SU-DHL-6 (cell line): ENCODE data around the gene FAT1.

ENCODE experiments used
- H2AFZ ChIP-seq: fragments of 200-600 bp; sonication (generic); 2 replicates; pipeline ENCODE4 v1.6.1; 2014; ENCODE audit warnings: low read depth, mild to moderate bottlenecking, moderate library complexity, mixed read lengths, antibody characterized with exemption, low read length; ENCODE audit not compliant: severe bottlenecking
- H3F3A ChIP-seq: fragments of 200-600 bp; shearing (Covaris generic); 2 replicates; pipeline ENCODE4 v1.6.0; 2016; ENCODE audit warnings: antibody characterized with exemption, mild to moderate bottlenecking; ENCODE audit not compliant: insufficient read depth
- H3K27ac ChIP-seq: fragments of 200-600 bp; sonication (generic); 2 replicates; pipeline ENCODE4 v1.5.1; 2016; ENCODE audit warnings: low read depth, mild to moderate bottlenecking, low read length, moderate library complexity, mixed read lengths
- H3K27me3 ChIP-seq: fragments of 200-600 bp; sonication (generic), shearing (Covaris generic); 2 replicates; pipeline ENCODE4 v1.6.0; 2014; ENCODE audit warnings: mild to moderate bottlenecking, low read length
- H3K36me3 ChIP-seq: fragments of 200-600 bp; sonication (generic); 2 replicates; pipeline ENCODE4 v1.6.1; 2014; ENCODE audit warnings: mild to moderate bottlenecking, low read length, mixed read lengths
- H3K4me2 ChIP-seq: fragments of 300-600, 200-600 bp; shearing (Covaris generic), sonication (generic); 2 replicates; pipeline ENCODE4 v1.6.0; 2014; ENCODE audit warnings: low read length, low read depth, mild to moderate bottlenecking; ENCODE audit not compliant: poor library complexity, severe bottlenecking
- H3K4me3 ChIP-seq: fragments of 200-600 bp; sonication (generic); 2 replicates; pipeline ENCODE4 v1.5.1; 2014; ENCODE audit warnings: antibody characterized with exemption, low read length, mild to moderate bottlenecking, mixed read lengths; ENCODE audit not compliant: insufficient read depth, poor library complexity, severe bottlenecking
- H3K79me2 ChIP-seq: fragments of 200-600 bp; sonication (generic); 2 replicates; pipeline ENCODE4 v1.6.1; 2014; ENCODE audit warnings: mild to moderate bottlenecking, low read length, moderate library complexity; ENCODE audit not compliant: insufficient read depth
- H3K9ac ChIP-seq: fragments of 200-600 bp; sonication (generic); 2 replicates; pipeline ENCODE4 v1.7.0; 2014; ENCODE audit warnings: mild to moderate bottlenecking, low read length
- H3K9me2 ChIP-seq: fragments of 200-600 bp; sonication (generic); replicated peaks from 2 replicates; pipeline ENCODE4 v1.6.1; 2014; ENCODE audit warnings: low read length; ENCODE audit not compliant: insufficient read depth
- H3K9me3 ChIP-seq: fragments of 200-600 bp; sonication (generic); 2 replicates; pipeline ENCODE4 v1.6.1; 2014; ENCODE audit warnings: low read length, mixed read lengths; ENCODE audit not compliant: insufficient read depth
- H4K20me1 ChIP-seq: fragments of 200-600 bp; sonication (generic); 2 replicates; pipeline ENCODE4 v1.6.1; 2014; ENCODE audit warnings: low read depth, mild to moderate bottlenecking, antibody characterized with exemption, low read length, moderate library complexity, mixed read lengths
- EZH2phosphoT487 ChIP-seq: fragments of 200-600 bp; sonication (generic), shearing (Covaris generic); conservative IDR thresholded peaks from 2 replicates; pipeline ENCODE4 v1.6.1; 2018; ENCODE audit warnings: mild to moderate bottlenecking, antibody characterized with exemption, low read length, moderate library complexity, mixed read lengths
- TF ChIP-seq, protein P1 (sequence below): fragments of 200-600 bp; sonication (generic); IDR thresholded peaks from one replicate; pipeline ENCODE4 v1.5.1; 2017; ENCODE audit warnings: antibody characterized with exemption, mild to moderate bottlenecking, low read length, moderate library complexity; ENCODE audit not compliant: insufficient read depth, poor library complexity, severe bottlenecking

The FAT1 gene

DNA sequence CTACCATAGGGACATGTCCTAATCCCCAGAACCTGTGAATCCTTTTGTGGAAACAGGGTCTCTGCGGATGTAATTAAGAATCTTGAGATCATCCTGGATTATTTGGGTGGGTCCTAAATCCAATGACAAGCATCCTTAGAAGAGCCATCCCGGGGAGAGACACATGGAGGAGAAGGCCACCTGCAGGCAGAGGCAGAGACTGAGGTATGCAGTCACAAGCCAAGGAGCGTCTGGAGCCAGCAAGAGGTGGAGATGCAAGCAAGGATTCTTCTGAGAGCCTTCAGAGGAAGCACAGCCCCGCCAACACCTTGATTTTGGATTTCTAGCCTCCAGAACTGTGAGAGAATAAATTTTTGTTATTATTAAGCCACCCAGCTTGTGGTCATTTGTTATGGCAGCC, 13.8 kb upstream of the FAT1 start:
- H3K36me3 ChIP-seq, result no peaks in the 10 kb centered on the region
- H3K79me2 ChIP-seq, result no peaks in the 10 kb centered on the region
- no peak overlapping the region for H2AFZ ChIP-seq
- H4K20me1 ChIP-seq, result no peaks in the 10 kb centered on the region
- H3K9ac ChIP-seq, result no peak overlapping the region
- no peak overlapping the region for H3K4me2 ChIP-seq
- no peaks in the 10 kb centered on the region for H3K9me2 ChIP-seq
- H3K4me3 ChIP-seq, result no peak overlapping the region
- H3K27me3 ChIP-seq, result no peaks in the 10 kb centered on the region
- TF ChIP-seq, protein P1, sequence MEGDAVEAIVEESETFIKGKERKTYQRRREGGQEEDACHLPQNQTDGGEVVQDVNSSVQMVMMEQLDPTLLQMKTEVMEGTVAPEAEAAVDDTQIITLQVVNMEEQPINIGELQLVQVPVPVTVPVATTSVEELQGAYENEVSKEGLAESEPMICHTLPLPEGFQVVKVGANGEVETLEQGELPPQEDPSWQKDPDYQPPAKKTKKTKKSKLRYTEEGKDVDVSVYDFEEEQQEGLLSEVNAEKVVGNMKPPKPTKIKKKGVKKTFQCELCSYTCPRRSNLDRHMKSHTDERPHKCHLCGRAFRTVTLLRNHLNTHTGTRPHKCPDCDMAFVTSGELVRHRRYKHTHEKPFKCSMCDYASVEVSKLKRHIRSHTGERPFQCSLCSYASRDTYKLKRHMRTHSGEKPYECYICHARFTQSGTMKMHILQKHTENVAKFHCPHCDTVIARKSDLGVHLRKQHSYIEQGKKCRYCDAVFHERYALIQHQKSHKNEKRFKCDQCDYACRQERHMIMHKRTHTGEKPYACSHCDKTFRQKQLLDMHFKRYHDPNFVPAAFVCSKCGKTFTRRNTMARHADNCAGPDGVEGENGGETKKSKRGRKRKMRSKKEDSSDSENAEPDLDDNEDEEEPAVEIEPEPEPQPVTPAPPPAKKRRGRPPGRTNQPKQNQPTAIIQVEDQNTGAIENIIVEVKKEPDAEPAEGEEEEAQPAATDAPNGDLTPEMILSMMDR, result no peak
- TF ChIP-seq EZH2phosphoT487, result no peak
- no peaks in the 10 kb centered on the region for H3K9me3 ChIP-seq
- no peak overlapping the region for H3K27ac ChIP-seq
- H3F3A ChIP-seq, result no peaks in the 10 kb centered on the region

DNA sequence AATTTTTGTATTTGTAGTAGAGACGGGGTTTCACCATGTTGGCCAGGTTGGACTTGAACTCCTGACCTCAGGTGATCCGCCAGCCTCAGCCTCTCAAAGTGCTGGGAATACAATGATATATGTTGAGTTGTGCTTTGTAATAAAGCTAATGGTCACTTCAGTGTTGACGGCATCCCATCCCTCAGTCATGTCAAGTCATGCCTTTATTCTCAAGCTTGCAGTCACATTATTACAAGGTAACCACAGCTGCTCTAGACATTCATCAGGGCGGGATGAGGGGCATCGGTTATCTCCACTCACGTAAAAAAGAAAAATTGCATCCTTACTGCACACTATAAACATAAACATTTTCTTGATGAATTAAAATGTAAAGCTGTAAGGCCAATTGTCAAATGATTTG, 12.8 kb upstream of the FAT1 start:
- no peaks in the 10 kb centered on the region for H3K9me2 ChIP-seq
- H3K4me3 ChIP-seq, result no peak overlapping the region
- no peaks in the 10 kb centered on the region for H3K9me3 ChIP-seq
- TF ChIP-seq EZH2phosphoT487, result no peak
- TF ChIP-seq, protein P1, result no peak
- no peak overlapping the region for H3K9ac ChIP-seq
- no peaks in the 10 kb centered on the region for H3K79me2 ChIP-seq
- no peak overlapping the region for H3K27ac ChIP-seq
- H3K36me3 ChIP-seq, result no peaks in the 10 kb centered on the region
- H2AFZ ChIP-seq, result no peak overlapping the region
- H3F3A ChIP-seq, result no peaks in the 10 kb centered on the region
- no peaks in the 10 kb centered on the region for H4K20me1 ChIP-seq
- no peak overlapping the region for H3K4me2 ChIP-seq
- no peaks in the 10 kb centered on the region for H3K27me3 ChIP-seq

DNA sequence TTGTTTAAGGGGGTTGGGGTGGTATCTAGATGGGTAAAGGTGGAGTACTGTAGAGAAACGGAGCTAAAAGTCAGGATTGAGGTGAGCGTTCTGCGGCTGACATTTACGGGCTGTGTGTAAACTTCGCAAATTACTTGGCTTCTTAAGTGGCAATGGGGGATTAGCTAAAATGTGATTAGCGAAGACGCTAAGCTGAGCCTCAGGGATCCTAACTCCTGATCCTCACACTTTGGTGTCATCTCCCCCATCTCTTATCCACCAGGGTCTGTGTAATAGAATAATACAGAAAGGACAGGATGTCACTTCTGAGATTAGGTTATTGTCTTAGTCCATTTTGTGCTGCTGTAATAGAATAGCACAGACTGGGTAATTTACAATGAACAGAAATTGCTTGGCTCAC, 10.6 kb upstream of the FAT1 start:
- Histone ChIP-seq H3K79me2 (no peaks in the 10 kb centered on the region), H2AFZ (no peak overlapping the region), H3K9ac (no peak overlapping the region)

More for the DNA sequence above, 10.6 kb upstream of the FAT1 start:
- Histone ChIP-seq H3K27me3 (no peaks in the 10 kb centered on the region), H3K9me3 (no peaks in the 10 kb centered on the region), H3K36me3 (no peaks in the 10 kb centered on the region), H3F3A (no peaks in the 10 kb centered on the region), H3K27ac (no peak overlapping the region), H3K9me2 (no peaks in the 10 kb centered on the region), H3K4me2 (no peak overlapping the region), H3K4me3 (no peak overlapping the region), H4K20me1 (no peaks in the 10 kb centered on the region)
- no peak for TF ChIP-seq EZH2phosphoT487
- TF ChIP-seq, protein P1, result no peak
